ENCODE results near the gene PIK3CA.

GRCh38 chr3:179279837-179280236 lies 131.7 kb downstream of the PIK3CA start:
- 0 out of 2 replicates have a peak, but pooled peaks have one; percentile 8 for TF ChIP-seq CTCF (IDR thresholded peaks at IDR 0.05)
- TF ChIP-seq POLR2AphosphoS5 (IDR thresholded peaks at IDR 0.05; ENCODE audit: low read depth, low read length) = no peak
